DND-41 (cell line): ENCODE data around the gene RMI1.
A peak's percentile ranks its signal among the peaks of the same experiment; 100 is the strongest.

Experiments used
- ATAC-seq: fragments of 200-7000 bp; cut with Tn5 transposase; 3 replicates; pipeline ENCODE4 v1.9.1; 2021; ENCODE audit warnings: low read depth; ENCODE audit not compliant: insufficient read depth
- DNase-seq: peaks from one replicate; pipeline ENCODE4 v3.0.0-alpha.2; 2020
- H2AFZ ChIP-seq: 2 replicates; pipeline ENCODE4 v1.6.0; 2012; ENCODE audit warnings: low read depth, low read length
- H3K27ac ChIP-seq: 2 replicates; pipeline ENCODE4 v1.5.1; 2012; ENCODE audit warnings: low read length, inconsistent platforms
- H3K27me3 ChIP-seq: fragments of 200-600 bp; sonication (generic); 2 replicates; pipeline ENCODE4 v1.6.0; 2012; ENCODE audit warnings: low read length, mild to moderate bottlenecking, inconsistent platforms; ENCODE audit not compliant: insufficient read depth, poor library complexity
- H3K36me3 ChIP-seq: 2 replicates; pipeline ENCODE4 v1.5.1; 2012; ENCODE audit warnings: low read length, inconsistent platforms; ENCODE audit not compliant: insufficient read depth
- H3K4me1 ChIP-seq: 2 replicates; pipeline ENCODE4 v1.5.1; 2012; ENCODE audit warnings: mild to moderate bottlenecking, low read length; ENCODE audit not compliant: insufficient read depth
- H3K4me2 ChIP-seq: 2 replicates; pipeline ENCODE4 v1.6.0; 2012; ENCODE audit warnings: mild to moderate bottlenecking, moderate library complexity, low read length, inconsistent platforms; ENCODE audit not compliant: insufficient read depth
- H3K4me3 ChIP-seq, 2 experiments: fragments of 200-600 bp in 1 of 2; shearing (Covaris generic) in 1 of 2; 2 replicates each; pipeline ENCODE4 v1.5.1; 2012 to 2016; ENCODE audit warnings: inconsistent platforms in 2 of 2, low read length in 2 of 2, mild to moderate bottlenecking in 2 of 2, low read depth in 1 of 2, moderate library complexity in 1 of 2
- H3K79me2 ChIP-seq: 2 replicates; pipeline ENCODE4 v1.6.0; 2012; ENCODE audit warnings: low read length, inconsistent platforms; ENCODE audit not compliant: insufficient read depth
- H3K9ac ChIP-seq: 2 replicates; pipeline ENCODE4 v1.6.0; 2012; ENCODE audit warnings: low read depth, mild to moderate bottlenecking, inconsistent platforms, low read length, moderate library complexity
- H3K9me3 ChIP-seq: 2 replicates; pipeline ENCODE4 v1.5.1; 2012; ENCODE audit warnings: low read length, moderate library complexity, mild to moderate bottlenecking, inconsistent platforms; ENCODE audit not compliant: insufficient read depth, severe bottlenecking
- H4K20me1 ChIP-seq: 2 replicates; pipeline ENCODE4 v1.6.0; 2012; ENCODE audit warnings: low read length; ENCODE audit not compliant: insufficient read depth
- CTCF ChIP-seq: IDR thresholded peaks from 2 replicates; pipeline ENCODE4 v1.5.1; 2012; ENCODE audit warnings: borderline replicate concordance, low read length, moderate library complexity, mild to moderate bottlenecking; ENCODE audit not compliant: poor library complexity, severe bottlenecking; ENCODE audit errors: extremely low read depth
- EZH2 ChIP-seq: IDR thresholded peaks from 3 replicates; pipeline ENCODE4 v1.6.1; 2012; ENCODE audit warnings: borderline replicate concordance, low read depth, mild to moderate bottlenecking, moderate library complexity, low read length, inconsistent platforms; ENCODE audit not compliant: severe bottlenecking

Gene RMI1

GRCh38 chr9:83978992-83979811, 1.4 kb upstream of the RMI1 start:
- H3K36me3 ChIP-seq = peaks cover 56% of the 10 kb centered on the region
- peak overlapping the region; percentile 100 for H3K9ac ChIP-seq
- peak overlapping the region; percentile 71 for H3K4me2 ChIP-seq
- no peak for TF ChIP-seq CTCF
- no peaks in the 10 kb centered on the region for H3K27me3 ChIP-seq
- peaks cover 51% of the 10 kb centered on the region for H4K20me1 ChIP-seq
- H3K4me3 ChIP-seq = peak overlapping the region; percentile 83 to 92
- H3K4me1 ChIP-seq = peaks cover 67% of the 10 kb centered on the region
- ATAC-seq (peak; percentile 62), DNase-seq (peak; percentile 92)
- peaks cover 97% of the 10 kb centered on the region for H3K79me2 ChIP-seq
- H2AFZ ChIP-seq = peak overlapping the region; percentile 65
- H3K27ac ChIP-seq = peak overlapping the region; percentile 100
- H3K9me3 ChIP-seq = no peaks in the 10 kb centered on the region

- ATAC-seq (peak; percentile 80), DNase-seq (peak; percentile 97)
- H3K9ac ChIP-seq = peak within 1 kb of the TSS; percentile 100
- peaks cover 97% of the 10 kb centered on the region for H3K79me2 ChIP-seq
- no peaks in the 10 kb centered on the region for H3K27me3 ChIP-seq
- peak within 1 kb of the TSS; percentile 100 for H3K27ac ChIP-seq
- H3K4me1 ChIP-seq = peaks cover 65% of the 10 kb centered on the region
- H4K20me1 ChIP-seq = peaks cover 47% of the 10 kb centered on the region
- H3K4me3 ChIP-seq = peak within 1 kb of the TSS; percentile 83 to 92
- peaks cover 49% of the 10 kb centered on the region for H3K36me3 ChIP-seq
- H3K9me3 ChIP-seq = no peaks in the 10 kb centered on the region
- TF ChIP-seq EZH2 = no peak
- TF ChIP-seq CTCF = no peak
- H3K4me2 ChIP-seq = peak within 1 kb of the TSS; percentile 71
- H2AFZ ChIP-seq = peak within 1 kb of the TSS; percentile 90
Measured at GRCh38 chr9:83979812-83980394, 702 bp upstream of the RMI1 start, which contains the start of gene HNRNPK. TSS of gene HNRNPK (minus strand) at chr9:83980215. CDS start at chr9:83978252, 1,963 bp downstream.

GRCh38 chr9:83981126-83981871, 694 bp downstream of the RMI1 start:
- Histone ChIP-seq H3K4me1 (peaks cover 55% of the 10 kb centered on the region), H3K4me2 (peak overlapping the region; percentile 71), H3K4me3 (peak overlapping the region; percentile 83 to 92; a peak in 3 of 4 replicates), H2AFZ (peak overlapping the region; percentile 90), H4K20me1 (peaks cover 33% of the 10 kb centered on the region), H3K27ac (peak overlapping the region; percentile 100), H3K79me2 (peaks cover 97% of the 10 kb centered on the region), H3K9me3 (no peaks in the 10 kb centered on the region), H3K9ac (peak overlapping the region; percentile 100), H3K36me3 (peaks cover 35% of the 10 kb centered on the region), H3K27me3 (no peaks in the 10 kb centered on the region)
- ATAC-seq = no peak; the same call in 2 of the 3 replicates
- no peak for TF ChIP-seq EZH2
- TF ChIP-seq CTCF = no peak
- DNase-seq = peak; percentile 34
